ENCODE data around the gene GRID1.

GRID1 gene

DNA sequence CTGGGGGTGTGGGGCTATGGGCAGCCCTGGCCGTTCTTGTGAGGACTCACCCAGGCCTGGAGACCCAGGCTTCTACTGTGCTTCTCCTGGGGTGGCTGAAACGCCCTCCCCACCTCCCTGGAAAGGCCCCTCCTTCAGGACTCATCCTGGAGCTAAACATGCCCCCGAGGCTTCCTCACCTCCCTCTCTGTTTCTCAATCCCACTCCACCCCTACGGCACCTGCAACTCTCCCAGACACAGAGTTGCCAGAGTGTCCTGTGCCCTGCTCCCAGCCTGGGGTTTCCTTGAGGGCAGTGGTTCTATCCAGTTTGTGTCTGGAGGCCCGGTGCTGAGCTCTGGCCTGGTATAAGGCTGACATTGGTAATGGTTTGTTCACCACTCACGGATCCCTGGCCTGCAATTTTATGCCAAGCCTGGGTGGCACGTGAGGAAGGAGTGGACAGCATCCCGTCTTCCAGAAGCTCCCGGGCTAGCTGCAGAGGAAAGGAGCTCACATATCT, 68.0 kb downstream of the GRID1 start:
- H4K8ac ChIP-seq (ENCODE audit: low read length): no peak overlapping the region
- no peak overlapping the region for H3K9ac ChIP-seq (ENCODE audit: low read length)
- H3K23ac ChIP-seq (ENCODE audit: low read length in 2 of 2): no peak overlapping the region
- H2BK12ac ChIP-seq (ENCODE audit: low read length in 2 of 2): no peak overlapping the region
- H3K4me3 ChIP-seq (ENCODE audit: insufficient read depth in 1 of 2, low read depth in 1 of 2, low read length in 2 of 2): no peak overlapping the region
- no peak overlapping the region for H3K4me2 ChIP-seq (ENCODE audit: low read length, poor library complexity, severe bottlenecking)
- DNase-seq: no peak
- H4K91ac ChIP-seq (ENCODE audit: low read length): no peak overlapping the region
- H3K36me3 ChIP-seq (ENCODE audit: control insufficient read depth in 1 of 2, insufficient read depth in 2 of 2, low read depth in 1 of 2, low read length in 2 of 2): no peaks in the 10 kb centered on the region
- H3K27me3 ChIP-seq (ENCODE audit: control insufficient read depth in 1 of 2, insufficient read depth in 1 of 2, low read length in 2 of 2): no peaks in the 10 kb centered on the region
- no peak overlapping the region for H2BK120ac ChIP-seq (ENCODE audit: low read depth, low read length)
- no peak overlapping the region for H2BK15ac ChIP-seq (ENCODE audit: low read depth, poor library complexity, severe bottlenecking)
- no peaks in the 10 kb centered on the region for H3K9me3 ChIP-seq (ENCODE audit: control insufficient read depth, low read length)
- H2AK5ac ChIP-seq (ENCODE audit: low read length, severe bottlenecking): no peak overlapping the region
- H3K14ac ChIP-seq (ENCODE audit: low read length in 2 of 2): no peak overlapping the region
- WGBS: 53% methylated on average over 9 of the region's 9 CpGs
- no peak overlapping the region for H3K27ac ChIP-seq (ENCODE audit: low read length, poor library complexity, severe bottlenecking)
- no peaks in the 10 kb centered on the region for H3K4me1 ChIP-seq (ENCODE audit: control insufficient read depth, insufficient read depth, low read depth, low read length)
- no peak overlapping the region for H2BK5ac ChIP-seq (ENCODE audit: low read depth, low read length, poor library complexity, severe bottlenecking)
- no peak overlapping the region for H3K18ac ChIP-seq (ENCODE audit: low read depth in 1 of 2, low read length in 2 of 2)
- H3K79me1 ChIP-seq (replicated peaks; ENCODE audit: low read length, poor library complexity, severe bottlenecking): no peaks in the 10 kb centered on the region
- no peak overlapping the region for H3K4ac ChIP-seq (ENCODE audit: low read depth in 1 of 2, low read length in 2 of 2)
- no peak overlapping the region for H2AFZ ChIP-seq (ENCODE audit: low read depth, low read length)

DNA sequence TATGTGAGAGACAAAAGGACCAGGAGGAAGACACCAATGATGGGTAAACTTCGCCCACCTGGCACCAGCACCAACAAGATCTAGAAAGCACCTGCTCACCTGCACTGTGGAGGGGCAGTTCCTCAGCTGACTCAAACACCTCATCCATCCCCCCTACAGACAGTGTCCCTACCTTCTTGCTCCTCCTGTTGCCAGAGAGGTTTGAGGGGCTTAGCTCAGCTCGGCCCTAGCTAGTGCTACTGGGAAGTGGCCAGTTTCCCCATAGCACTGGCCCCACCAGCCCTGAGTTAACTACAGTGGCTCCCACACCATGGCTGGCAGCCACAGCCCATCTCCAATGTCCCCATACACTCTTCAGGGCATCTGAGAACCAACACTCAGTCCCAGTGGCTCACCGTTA, 70.8 kb downstream of the GRID1 start:
- Histone ChIP-seq H2BK120ac (ENCODE audit: low read depth, low read length) (no peak overlapping the region), H3K23ac (ENCODE audit: low read length in 2 of 2) (no peak overlapping the region), H3K4ac (ENCODE audit: low read depth in 1 of 2, low read length in 2 of 2) (no peak overlapping the region), H2BK12ac (ENCODE audit: low read length in 2 of 2) (no peak overlapping the region), H3K9ac (ENCODE audit: low read length) (no peak overlapping the region), H3K27me3 (ENCODE audit: control insufficient read depth in 1 of 2, insufficient read depth in 1 of 2, low read length in 2 of 2) (no peaks in the 10 kb centered on the region), H3K4me3 (ENCODE audit: insufficient read depth in 1 of 2, low read depth in 1 of 2, low read length in 2 of 2) (no peak overlapping the region), H4K91ac (ENCODE audit: low read length) (no peak overlapping the region), H2AFZ (ENCODE audit: low read depth, low read length) (no peak overlapping the region), H3K4me2 (ENCODE audit: low read length, poor library complexity, severe bottlenecking) (no peak overlapping the region), H4K8ac (ENCODE audit: low read length) (no peak overlapping the region), H3K27ac (ENCODE audit: low read length, poor library complexity, severe bottlenecking) (no peak overlapping the region), H3K14ac (ENCODE audit: low read length in 2 of 2) (no peak overlapping the region), H3K4me1 (ENCODE audit: control insufficient read depth, insufficient read depth, low read depth, low read length) (no peaks in the 10 kb centered on the region), H3K9me3 (ENCODE audit: control insufficient read depth, low read length) (no peaks in the 10 kb centered on the region), H3K18ac (ENCODE audit: low read depth in 1 of 2, low read length in 2 of 2) (no peak overlapping the region), H3K36me3 (ENCODE audit: control insufficient read depth in 1 of 2, insufficient read depth in 2 of 2, low read depth in 1 of 2, low read length in 2 of 2) (no peaks in the 10 kb centered on the region), H2AK5ac (ENCODE audit: low read length, severe bottlenecking) (no peak overlapping the region), H3K79me1 (replicated peaks; ENCODE audit: low read length, poor library complexity, severe bottlenecking) (no peaks in the 10 kb centered on the region), H2BK5ac (ENCODE audit: low read depth, low read length, poor library complexity, severe bottlenecking) (no peak overlapping the region), H2BK15ac (ENCODE audit: low read depth, poor library complexity, severe bottlenecking) (no peak overlapping the region)
- DNase-seq: no peak
- WGBS: 85% methylated on average over 3 of the region's 3 CpGs

DNA sequence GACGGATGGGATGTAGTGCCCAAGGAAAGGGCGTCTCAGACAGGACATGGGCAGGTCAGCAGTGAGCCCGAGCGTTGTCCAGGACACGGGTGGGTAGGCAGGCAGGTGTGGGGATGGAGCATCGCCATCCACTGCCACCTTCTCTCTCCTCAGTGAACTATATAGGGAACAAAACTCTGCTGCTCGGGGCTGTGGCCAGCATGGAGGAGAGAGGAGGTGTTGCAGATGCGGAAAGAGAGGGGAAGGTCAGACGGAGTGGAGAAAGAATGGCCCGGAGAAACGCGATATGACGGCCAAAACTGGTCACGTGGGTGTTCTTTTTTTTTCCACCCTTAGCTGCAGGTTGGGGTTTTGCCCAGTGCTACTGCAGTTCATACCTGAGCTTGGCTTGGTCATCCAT, 71.2 kb downstream of the GRID1 start:
- no peak overlapping the region for H3K9ac ChIP-seq (ENCODE audit: low read length)
- H2BK15ac ChIP-seq (ENCODE audit: low read depth, poor library complexity, severe bottlenecking): no peak overlapping the region
- DNase-seq: no peak
- no peak overlapping the region for H4K8ac ChIP-seq (ENCODE audit: low read length)
- H2BK12ac ChIP-seq (ENCODE audit: low read length in 2 of 2): no peak overlapping the region
- no peak overlapping the region for H3K18ac ChIP-seq (ENCODE audit: low read depth in 1 of 2, low read length in 2 of 2)
- H3K36me3 ChIP-seq (ENCODE audit: control insufficient read depth in 1 of 2, insufficient read depth in 2 of 2, low read depth in 1 of 2, low read length in 2 of 2): no peaks in the 10 kb centered on the region
- no peak overlapping the region for H2BK120ac ChIP-seq (ENCODE audit: low read depth, low read length)
- H3K14ac ChIP-seq (ENCODE audit: low read length in 2 of 2): no peak overlapping the region
- H3K4ac ChIP-seq (ENCODE audit: low read depth in 1 of 2, low read length in 2 of 2): no peak overlapping the region
- 81% methylated on average over 10 of the region's 14 CpGs for WGBS
- no peak overlapping the region for H2AK5ac ChIP-seq (ENCODE audit: low read length, severe bottlenecking)
- no peaks in the 10 kb centered on the region for H3K27me3 ChIP-seq (ENCODE audit: control insufficient read depth in 1 of 2, insufficient read depth in 1 of 2, low read length in 2 of 2)
- no peak overlapping the region for H3K4me2 ChIP-seq (ENCODE audit: low read length, poor library complexity, severe bottlenecking)
- H3K4me1 ChIP-seq (ENCODE audit: control insufficient read depth, insufficient read depth, low read depth, low read length): no peaks in the 10 kb centered on the region
- H3K23ac ChIP-seq (ENCODE audit: low read length in 2 of 2): no peak overlapping the region
- no peak overlapping the region for H2BK5ac ChIP-seq (ENCODE audit: low read depth, low read length, poor library complexity, severe bottlenecking)
- H3K79me1 ChIP-seq (replicated peaks; ENCODE audit: low read length, poor library complexity, severe bottlenecking): no peaks in the 10 kb centered on the region
- H3K9me3 ChIP-seq (ENCODE audit: control insufficient read depth, low read length): no peaks in the 10 kb centered on the region
- no peak overlapping the region for H3K4me3 ChIP-seq (ENCODE audit: insufficient read depth in 1 of 2, low read depth in 1 of 2, low read length in 2 of 2)
- no peak overlapping the region for H3K27ac ChIP-seq (ENCODE audit: low read length, poor library complexity, severe bottlenecking)
- no peak overlapping the region for H4K91ac ChIP-seq (ENCODE audit: low read length)
- no peak overlapping the region for H2AFZ ChIP-seq (ENCODE audit: low read depth, low read length)

DNA sequence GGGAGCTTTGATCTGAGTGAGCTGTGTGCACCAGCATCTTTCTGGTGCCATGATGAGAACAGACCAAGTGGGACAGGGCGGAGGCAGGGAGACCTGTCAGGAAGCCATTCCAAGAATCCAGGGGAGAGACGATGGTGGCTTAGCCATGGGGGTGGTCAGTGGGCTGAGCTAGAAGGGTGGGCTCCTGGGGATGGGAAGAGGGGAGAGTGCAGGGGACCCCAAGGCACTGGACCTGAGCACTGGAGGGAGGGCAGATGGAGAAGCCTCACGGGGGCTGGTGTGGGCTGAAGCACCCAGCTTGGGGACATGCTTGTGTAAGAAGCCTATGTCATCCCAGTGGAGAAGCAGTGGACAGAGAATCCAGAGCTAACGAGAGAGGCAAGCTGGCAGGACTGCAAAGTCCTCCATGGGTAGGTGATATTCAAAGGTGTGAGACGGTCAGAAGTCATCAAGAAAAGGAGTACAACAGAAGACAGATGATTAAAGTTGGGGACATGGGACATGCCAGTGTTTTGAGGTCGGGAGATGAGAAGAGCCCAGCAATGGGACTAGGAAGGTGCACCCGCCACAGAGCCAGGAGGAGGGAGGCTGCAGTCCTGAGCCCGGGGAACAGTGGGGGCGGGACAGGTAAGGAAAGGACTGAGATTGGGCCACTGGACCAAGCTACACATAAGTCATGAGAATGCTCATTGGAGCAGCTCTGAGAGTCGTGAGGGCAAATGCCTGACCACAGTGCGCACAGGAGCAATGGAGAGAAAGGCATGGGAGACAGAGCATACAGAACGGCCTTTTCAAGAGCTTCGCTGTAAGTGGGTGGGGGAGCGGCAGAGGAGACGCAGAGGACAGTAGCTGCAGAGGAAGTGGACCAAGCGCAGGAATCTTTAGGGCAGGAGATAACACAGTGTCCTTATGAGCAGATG, 72.0 kb downstream of the GRID1 start:
- Histone ChIP-seq H3K4me2 (ENCODE audit: low read length, poor library complexity, severe bottlenecking) (no peak overlapping the region), H3K14ac (ENCODE audit: low read length in 2 of 2) (no peak overlapping the region), H3K18ac (ENCODE audit: low read depth in 1 of 2, low read length in 2 of 2) (no peak overlapping the region), H3K23ac (ENCODE audit: low read length in 2 of 2) (peak overlapping the region in 1 of 2 experiments; percentile 60), H3K4ac (ENCODE audit: low read depth in 1 of 2, low read length in 2 of 2) (no peak overlapping the region), H2BK15ac (ENCODE audit: low read depth, poor library complexity, severe bottlenecking) (no peak overlapping the region), H2AFZ (ENCODE audit: low read depth, low read length) (no peak overlapping the region), H2BK5ac (ENCODE audit: low read depth, low read length, poor library complexity, severe bottlenecking) (no peak overlapping the region), H2BK12ac (ENCODE audit: low read length in 2 of 2) (no peak overlapping the region), H3K9ac (ENCODE audit: low read length) (no peak overlapping the region), H3K27ac (ENCODE audit: low read length, poor library complexity, severe bottlenecking) (no peak overlapping the region), H4K8ac (ENCODE audit: low read length) (no peak overlapping the region), H2AK5ac (ENCODE audit: low read length, severe bottlenecking) (no peak overlapping the region), H3K9me3 (ENCODE audit: control insufficient read depth, low read length) (no peaks in the 10 kb centered on the region), H4K91ac (ENCODE audit: low read length) (no peak overlapping the region), H3K36me3 (ENCODE audit: control insufficient read depth in 1 of 2, insufficient read depth in 2 of 2, low read depth in 1 of 2, low read length in 2 of 2) (no peaks in the 10 kb centered on the region), H3K27me3 (ENCODE audit: control insufficient read depth in 1 of 2, insufficient read depth in 1 of 2, low read length in 2 of 2) (no peaks in the 10 kb centered on the region), H3K79me1 (replicated peaks; ENCODE audit: low read length, poor library complexity, severe bottlenecking) (no peaks in the 10 kb centered on the region), H3K4me1 (ENCODE audit: control insufficient read depth, insufficient read depth, low read depth, low read length) (no peaks in the 10 kb centered on the region), H2BK120ac (ENCODE audit: low read depth, low read length) (no peak overlapping the region), H3K4me3 (ENCODE audit: insufficient read depth in 1 of 2, low read depth in 1 of 2, low read length in 2 of 2) (no peak overlapping the region)
- no peak for DNase-seq
- WGBS: 85% methylated on average over 16 of the region's 16 CpGs

All from mesenchymal stem cell (in vitro differentiated cells and primary cell).